ENCODE data around the gene DCLK3. TPM values are rescaled to one million over a fixed set of nuclear protein-coding genes. Genes with fewer than 3 reads are reported as not detected.

The DCLK3 gene
- total and polyA plus RNA-seq, 10 of the 15 experiments (the other 5 are each of a cell fraction or from before 2014, with no cell fraction given), result not detected

DNA sequence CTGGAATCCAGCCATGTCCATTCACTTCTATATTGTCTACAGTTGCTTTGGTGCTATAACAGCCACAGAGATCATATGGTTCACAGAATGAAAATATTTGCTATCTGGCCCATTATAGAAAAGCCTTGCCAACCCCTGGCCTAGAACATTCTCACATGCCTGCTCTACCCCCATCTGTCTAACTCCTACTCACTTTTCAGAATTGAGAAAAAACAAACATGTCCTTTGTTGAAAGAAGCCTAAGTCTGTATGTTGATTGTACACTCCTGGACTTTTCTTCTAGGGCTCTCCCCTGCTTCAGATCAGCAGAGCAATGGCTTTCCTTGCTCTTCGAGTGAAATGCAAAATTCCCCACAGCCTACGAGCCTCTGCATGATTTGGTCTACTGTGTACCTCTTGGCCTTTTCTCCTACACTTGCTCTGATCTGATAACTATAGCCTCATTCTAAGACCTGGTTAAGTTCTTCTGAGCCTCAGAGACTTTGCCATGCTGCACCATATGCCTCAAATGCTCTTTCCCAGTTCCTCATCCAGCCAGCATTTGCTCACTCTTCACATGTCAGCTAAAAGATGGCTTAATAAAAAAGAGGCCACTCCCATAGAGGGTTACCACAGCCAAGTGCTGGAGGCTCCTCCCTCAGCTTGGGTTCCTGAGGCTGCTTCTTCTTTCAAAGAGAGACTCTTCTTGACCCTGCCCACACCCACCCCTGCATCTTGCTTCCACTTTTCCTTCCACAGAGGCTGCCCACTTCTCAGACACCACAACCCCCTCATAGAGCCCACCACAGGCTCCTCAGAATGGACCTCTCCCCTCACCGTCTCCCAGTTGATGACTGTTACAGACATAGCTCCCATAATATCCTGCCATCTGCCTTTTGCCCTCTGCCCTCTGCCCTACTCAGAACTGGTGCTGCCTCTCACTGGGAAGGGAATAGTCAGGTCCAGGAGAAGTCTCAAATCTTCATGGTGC lies 22.9 kb upstream of the DCLK3 start:
- BruUV-seq (replicated peaks), result no TSS peak

DNA sequence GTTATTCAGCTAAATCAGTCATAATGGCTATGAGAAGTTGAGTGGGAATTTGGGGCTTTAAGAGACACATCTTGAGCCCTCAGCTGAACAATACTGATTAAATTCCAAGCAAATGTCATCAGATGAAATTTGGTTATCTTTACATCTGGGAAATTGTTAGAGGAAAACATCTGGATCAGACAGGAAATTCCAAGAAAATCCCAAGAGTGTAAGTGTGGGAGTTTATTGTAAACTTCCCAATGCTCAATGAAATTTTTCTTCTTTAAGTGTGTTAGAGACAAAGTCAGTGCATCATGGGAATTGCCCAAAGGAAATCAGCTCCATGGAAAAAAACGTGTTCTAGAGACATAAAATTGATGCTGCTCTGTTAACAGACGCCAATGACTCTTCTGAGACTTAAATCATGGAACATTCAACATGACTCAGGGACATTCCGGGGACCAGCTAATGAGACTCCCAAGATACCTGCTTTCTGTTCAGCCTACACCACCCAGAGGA lies 19.8 kb upstream of the DCLK3 start:
- H2AFZ ChIP-seq (ENCODE audit: control insufficient read depth, low read depth, low read length), result no peak overlapping the region
- H3K27me3 ChIP-seq (replicated peaks in 1 of 2; ENCODE audit: control insufficient read depth in 2 of 2, insufficient read depth in 2 of 2, low read length in 1 of 2), result no peaks in the 10 kb centered on the region; a peak in 2 of 4 replicates
- no peaks in the 10 kb centered on the region for H3K4me1 ChIP-seq (ENCODE audit: control insufficient read depth, insufficient read depth, low read length)
- DNase-seq (ENCODE audit: low read depth, low spot score) (no peak), ATAC-seq (no peak), FAIRE-seq (no peak)
- CTCF ChIA-PET, result no interaction called here
- BruUV-seq (replicated peaks), result no TSS peak
- no peaks in the 10 kb centered on the region for H4K20me1 ChIP-seq (ENCODE audit: control insufficient read depth, insufficient read depth)
- H3K9me3 ChIP-seq (replicated peaks; ENCODE audit: control insufficient read depth, insufficient read depth, low read length), result no peaks in the 10 kb centered on the region
- no peak overlapping the region for H3K4me3 ChIP-seq
- 23% methylated on average over 3 of the region's 3 CpGs for WGBS (ENCODE audit: insufficient coverage, insufficient replicate concordance, low lambda C conversion rate, missing lambda C conversion rate)
- in situ Hi-C loops (cut with MboI), result no loop called here
- no peaks in the 10 kb centered on the region for H3K79me2 ChIP-seq (ENCODE audit: control insufficient read depth, insufficient read depth, low read length)
- H3K4me2 ChIP-seq (ENCODE audit: control insufficient read depth, insufficient read depth), result no peak overlapping the region
- no peaks in the 10 kb centered on the region for H3K36me3 ChIP-seq (ENCODE audit: control insufficient read depth in 2 of 2, insufficient read depth in 2 of 2, low read length in 1 of 2)
- no peak overlapping the region for H3K9ac ChIP-seq (ENCODE audit: control insufficient read depth, insufficient read depth, low read length)
- H3K27ac ChIP-seq (ENCODE audit: control insufficient read depth, insufficient read depth), result no peak overlapping the region
- SMC1A ChIA-PET (ENCODE audit: uncharacterized antibody, unreplicated experiment), result no interaction called here
- intact Hi-C loops (cut with micrococcal nuclease; ENCODE audit: unreplicated experiment), result no loop called here
- RAD21 ChIA-PET (ENCODE audit: unreplicated experiment), result no interaction called here
- POLR2A ChIA-PET, result no interaction called here
- no peak for TF ChIP-seq PML (IDR thresholded peaks at IDR 0.05; ENCODE audit: low read length)
- TF ChIP-seq, protein P1, sequence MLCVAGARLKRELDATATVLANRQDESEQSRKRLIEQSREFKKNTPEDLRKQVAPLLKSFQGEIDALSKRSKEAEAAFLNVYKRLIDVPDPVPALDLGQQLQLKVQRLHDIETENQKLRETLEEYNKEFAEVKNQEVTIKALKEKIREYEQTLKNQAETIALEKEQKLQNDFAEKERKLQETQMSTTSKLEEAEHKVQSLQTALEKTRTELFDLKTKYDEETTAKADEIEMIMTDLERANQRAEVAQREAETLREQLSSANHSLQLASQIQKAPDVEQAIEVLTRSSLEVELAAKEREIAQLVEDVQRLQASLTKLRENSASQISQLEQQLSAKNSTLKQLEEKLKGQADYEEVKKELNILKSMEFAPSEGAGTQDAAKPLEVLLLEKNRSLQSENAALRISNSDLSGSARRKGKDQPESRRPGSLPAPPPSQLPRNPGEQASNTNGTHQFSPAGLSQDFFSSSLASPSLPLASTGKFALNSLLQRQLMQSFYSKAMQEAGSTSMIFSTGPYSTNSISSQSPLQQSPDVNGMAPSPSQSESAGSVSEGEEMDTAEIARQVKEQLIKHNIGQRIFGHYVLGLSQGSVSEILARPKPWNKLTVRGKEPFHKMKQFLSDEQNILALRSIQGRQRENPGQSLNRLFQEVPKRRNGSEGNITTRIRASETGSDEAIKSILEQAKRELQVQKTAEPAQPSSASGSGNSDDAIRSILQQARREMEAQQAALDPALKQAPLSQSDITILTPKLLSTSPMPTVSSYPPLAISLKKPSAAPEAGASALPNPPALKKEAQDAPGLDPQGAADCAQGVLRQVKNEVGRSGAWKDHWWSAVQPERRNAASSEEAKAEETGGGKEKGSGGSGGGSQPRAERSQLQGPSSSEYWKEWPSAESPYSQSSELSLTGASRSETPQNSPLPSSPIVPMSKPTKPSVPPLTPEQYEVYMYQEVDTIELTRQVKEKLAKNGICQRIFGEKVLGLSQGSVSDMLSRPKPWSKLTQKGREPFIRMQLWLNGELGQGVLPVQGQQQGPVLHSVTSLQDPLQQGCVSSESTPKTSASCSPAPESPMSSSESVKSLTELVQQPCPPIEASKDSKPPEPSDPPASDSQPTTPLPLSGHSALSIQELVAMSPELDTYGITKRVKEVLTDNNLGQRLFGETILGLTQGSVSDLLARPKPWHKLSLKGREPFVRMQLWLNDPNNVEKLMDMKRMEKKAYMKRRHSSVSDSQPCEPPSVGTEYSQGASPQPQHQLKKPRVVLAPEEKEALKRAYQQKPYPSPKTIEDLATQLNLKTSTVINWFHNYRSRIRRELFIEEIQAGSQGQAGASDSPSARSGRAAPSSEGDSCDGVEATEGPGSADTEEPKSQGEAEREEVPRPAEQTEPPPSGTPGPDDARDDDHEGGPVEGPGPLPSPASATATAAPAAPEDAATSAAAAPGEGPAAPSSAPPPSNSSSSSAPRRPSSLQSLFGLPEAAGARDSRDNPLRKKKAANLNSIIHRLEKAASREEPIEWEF (IDR thresholded peaks at IDR 0.05; ENCODE audit: insufficient replicate concordance, low read depth, low read length), result no peak
- TF ChIP-seq CHD2 (IDR thresholded peaks at IDR 0.05; ENCODE audit: borderline replicate concordance, low read depth, low read length), result no peak
- TF ChIP-seq RAD51 (IDR thresholded peaks at IDR 0.05), result no peak
- TF ChIP-seq SMAD5 (IDR thresholded peaks at IDR 0.05; ENCODE audit: low read depth), result no peak
- TF ChIP-seq, protein P2, sequence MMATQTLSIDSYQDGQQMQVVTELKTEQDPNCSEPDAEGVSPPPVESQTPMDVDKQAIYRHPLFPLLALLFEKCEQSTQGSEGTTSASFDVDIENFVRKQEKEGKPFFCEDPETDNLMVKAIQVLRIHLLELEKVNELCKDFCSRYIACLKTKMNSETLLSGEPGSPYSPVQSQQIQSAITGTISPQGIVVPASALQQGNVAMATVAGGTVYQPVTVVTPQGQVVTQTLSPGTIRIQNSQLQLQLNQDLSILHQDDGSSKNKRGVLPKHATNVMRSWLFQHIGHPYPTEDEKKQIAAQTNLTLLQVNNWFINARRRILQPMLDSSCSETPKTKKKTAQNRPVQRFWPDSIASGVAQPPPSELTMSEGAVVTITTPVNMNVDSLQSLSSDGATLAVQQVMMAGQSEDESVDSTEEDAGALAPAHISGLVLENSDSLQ (IDR thresholded peaks at IDR 0.05), result no peak
- no peak for TF ChIP-seq MYB (IDR thresholded peaks at IDR 0.05; ENCODE audit: borderline replicate concordance, low read depth, low read length)
- TF ChIP-seq KDM1A (IDR thresholded peaks at IDR 0.05; ENCODE audit: borderline replicate concordance), result no peak

More for the DNA sequence above, 22.9 kb upstream of the DCLK3 start:
- no peak overlapping the region for H2AFZ ChIP-seq (ENCODE audit: control insufficient read depth, low read depth, low read length)
- intact Hi-C loops (cut with micrococcal nuclease; ENCODE audit: unreplicated experiment) (no loop called here), in situ Hi-C loops (cut with MboI) (no loop called here)
- POLR2A ChIA-PET, result no interaction called here
- no peaks in the 10 kb centered on the region for H3K36me3 ChIP-seq (ENCODE audit: control insufficient read depth in 2 of 2, insufficient read depth in 2 of 2, low read length in 1 of 2)
- H4K20me1 ChIP-seq (ENCODE audit: control insufficient read depth, insufficient read depth), result no peaks in the 10 kb centered on the region
- CTCF ChIA-PET, result no interaction called here
- ATAC-seq (no peak), FAIRE-seq (no peak), DNase-seq (ENCODE audit: low read depth, low spot score) (no peak)
- TF ChIP-seq, protein P3, sequence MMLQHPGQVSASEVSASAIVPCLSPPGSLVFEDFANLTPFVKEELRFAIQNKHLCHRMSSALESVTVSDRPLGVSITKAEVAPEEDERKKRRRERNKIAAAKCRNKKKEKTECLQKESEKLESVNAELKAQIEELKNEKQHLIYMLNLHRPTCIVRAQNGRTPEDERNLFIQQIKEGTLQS (IDR thresholded peaks at IDR 0.05; ENCODE audit: borderline replicate concordance, extremely low read depth, low read depth, low read length), result no peak
- peak; percentile 33; the same call in 1 of the 2 replicates for TF ChIP-seq SPI1 (IDR thresholded peaks at IDR 0.05; ENCODE audit: borderline replicate concordance, insufficient read depth, low read depth, low read length)
- H3K4me1 ChIP-seq (ENCODE audit: control insufficient read depth, insufficient read depth, low read length), result no peaks in the 10 kb centered on the region
- no peak overlapping the region for H3K27ac ChIP-seq (ENCODE audit: control insufficient read depth, insufficient read depth)
- 0% methylated on average over 3 of the region's 3 CpGs for WGBS (ENCODE audit: insufficient coverage, insufficient replicate concordance, low lambda C conversion rate, missing lambda C conversion rate)
- RAD21 ChIA-PET (ENCODE audit: unreplicated experiment), result no interaction called here
- SMC1A ChIA-PET (ENCODE audit: uncharacterized antibody, unreplicated experiment), result no interaction called here
- peaks cover 0 to 2% of the 10 kb centered on the region in 2 experiments; a peak in 2 of 4 replicates for H3K27me3 ChIP-seq (replicated peaks in 1 of 2; ENCODE audit: control insufficient read depth in 2 of 2, insufficient read depth in 2 of 2, low read length in 1 of 2)
- H3K4me2 ChIP-seq (ENCODE audit: control insufficient read depth, insufficient read depth), result no peak overlapping the region
- H3K9ac ChIP-seq (ENCODE audit: control insufficient read depth, insufficient read depth, low read length), result no peak overlapping the region
- no peaks in the 10 kb centered on the region for H3K9me3 ChIP-seq (replicated peaks; ENCODE audit: control insufficient read depth, insufficient read depth, low read length)
- no peak overlapping the region for H3K4me3 ChIP-seq
- no peaks in the 10 kb centered on the region for H3K79me2 ChIP-seq (ENCODE audit: control insufficient read depth, insufficient read depth, low read length)
